Loucy (cell line): ENCODE data around the gene FSTL4.

Experiments
- H2AFZ ChIP-seq: fragments of 200-600 bp; sonication (generic); 2 replicates; pipeline ENCODE4 v1.6.0; 2016; ENCODE audit warnings: antibody characterized with exemption, mild to moderate bottlenecking, low read length, moderate library complexity
- H3F3A ChIP-seq: fragments of 200-600 bp; 2 replicates; pipeline ENCODE4 v1.6.0; 2016; ENCODE audit warnings: antibody characterized with exemption, low read depth, mild to moderate bottlenecking
- H3K27me3 ChIP-seq: fragments of 200-600 bp; sonication (generic); 2 replicates; pipeline ENCODE4 v1.6.1; 2014; ENCODE audit warnings: low read length, mild to moderate bottlenecking; ENCODE audit not compliant: insufficient read depth, poor library complexity, severe bottlenecking
- H3K36me3 ChIP-seq: fragments of 200-600 bp; sonication (generic); 2 replicates; pipeline ENCODE4 v1.6.1; 2016; ENCODE audit warnings: low read length; ENCODE audit not compliant: insufficient read depth
- H3K4me1 ChIP-seq: fragments of 200-600 bp; sonication (generic); 2 replicates; pipeline ENCODE4 v1.5.1; 2014; ENCODE audit warnings: low read length, mild to moderate bottlenecking; ENCODE audit not compliant: insufficient read depth, poor library complexity, severe bottlenecking
- H3K4me2 ChIP-seq: fragments of 200-600 bp; sonication (generic); 2 replicates; pipeline ENCODE4 v1.6.0; 2014; ENCODE audit warnings: antibody characterized with exemption, low read length, low read depth, mild to moderate bottlenecking; ENCODE audit not compliant: poor library complexity, severe bottlenecking
- H3K4me3 ChIP-seq: fragments of 200-600 bp; sonication (generic); 2 replicates; pipeline ENCODE4 v1.5.1; 2014; ENCODE audit warnings: low read length, mild to moderate bottlenecking, mixed read lengths; ENCODE audit not compliant: poor library complexity, severe bottlenecking
- H3K79me2 ChIP-seq: fragments of 200-600 bp; sonication (generic); 2 replicates; pipeline ENCODE4 v1.6.1; 2014; ENCODE audit warnings: low read length; ENCODE audit not compliant: insufficient read depth
- H3K9ac ChIP-seq: fragments of 200-600 bp; sonication (generic); 2 replicates; pipeline ENCODE4 v1.6.0; 2014; ENCODE audit warnings: mild to moderate bottlenecking, low read depth, low read length, moderate library complexity; ENCODE audit not compliant: poor library complexity, severe bottlenecking
- H3K9me2 ChIP-seq: fragments of 200-600 bp; sonication (generic); replicated peaks from 2 replicates; pipeline ENCODE4 v1.6.1; 2016; ENCODE audit warnings: low read depth, low read length, mixed read lengths
- H3K9me3 ChIP-seq: fragments of 200-600 bp; sonication (generic); 2 replicates; pipeline ENCODE4 v1.6.1; 2014; ENCODE audit warnings: mild to moderate bottlenecking, antibody characterized with exemption, low read length, low read depth; ENCODE audit not compliant: insufficient read depth
- H4K20me1 ChIP-seq: fragments of 200-600 bp; sonication (generic); 2 replicates; pipeline ENCODE4 v1.6.0; 2014; ENCODE audit warnings: antibody characterized with exemption, low read length, mild to moderate bottlenecking; ENCODE audit not compliant: insufficient read depth, poor library complexity, severe bottlenecking
- CTCF ChIP-seq: fragments of 200-600 bp; sonication (generic); conservative IDR thresholded peaks from 2 replicates; pipeline ENCODE4 v1.5.1; 2014; ENCODE audit warnings: mild to moderate bottlenecking, antibody characterized with exemption, low read length
- EZH2phosphoT487 ChIP-seq: fragments of 200-600 bp; IDR thresholded peaks from 2 replicates; pipeline ENCODE4 v1.6.1; 2018; ENCODE audit warnings: antibody characterized with exemption, mild to moderate bottlenecking, moderate library complexity, borderline replicate concordance

Gene FSTL4

GRCh38 chr5:133331941-133332340 is 280.4 kb downstream of the FSTL4 start:
- H3K27me3 ChIP-seq = no peaks in the 10 kb centered on the region
- peaks cover 7% of the 10 kb centered on the region for H3K4me1 ChIP-seq
- TF ChIP-seq CTCF (no peak), EZH2phosphoT487 (no peak)
- no peak overlapping the region for H3K4me3 ChIP-seq
- no peaks in the 10 kb centered on the region for H3K36me3 ChIP-seq
- no peaks in the 10 kb centered on the region for H3K9me3 ChIP-seq
- no peak overlapping the region for H3K9ac ChIP-seq
- H4K20me1 ChIP-seq = no peaks in the 10 kb centered on the region
- no peak overlapping the region for H3K4me2 ChIP-seq
- H2AFZ ChIP-seq = no peak overlapping the region
- no peaks in the 10 kb centered on the region for H3F3A ChIP-seq
- no peaks in the 10 kb centered on the region for H3K9me2 ChIP-seq
- no peaks in the 10 kb centered on the region for H3K79me2 ChIP-seq

- no peaks in the 10 kb centered on the region for H4K20me1 ChIP-seq
- TF ChIP-seq EZH2phosphoT487 = no peak
- H3K4me2 ChIP-seq = no peak overlapping the region
- H3K4me1 ChIP-seq = no peaks in the 10 kb centered on the region
- H3K9me3 ChIP-seq = no peaks in the 10 kb centered on the region
- no peak overlapping the region for H3K4me3 ChIP-seq
- no peaks in the 10 kb centered on the region for H3K36me3 ChIP-seq
- H3K9me2 ChIP-seq = no peaks in the 10 kb centered on the region
- H2AFZ ChIP-seq = no peak overlapping the region
- no peaks in the 10 kb centered on the region for H3K27me3 ChIP-seq
- H3F3A ChIP-seq = no peaks in the 10 kb centered on the region
- H3K79me2 ChIP-seq = no peaks in the 10 kb centered on the region
- no peak overlapping the region for H3K9ac ChIP-seq
These were observed 281.4 kb downstream of the FSTL4 start for GRCh38 chr5:133330956-133331355.

- no peak overlapping the region for H2AFZ ChIP-seq
- H3K9ac ChIP-seq = no peak overlapping the region
- H3K27me3 ChIP-seq = no peaks in the 10 kb centered on the region
- no peaks in the 10 kb centered on the region for H3F3A ChIP-seq
- H3K36me3 ChIP-seq = no peaks in the 10 kb centered on the region
- no peaks in the 10 kb centered on the region for H3K79me2 ChIP-seq
- TF ChIP-seq CTCF = no peak
- no peak for TF ChIP-seq EZH2phosphoT487
- H3K9me2 ChIP-seq = no peaks in the 10 kb centered on the region
- H3K4me3 ChIP-seq = no peak overlapping the region
- H3K4me1 ChIP-seq = no peaks in the 10 kb centered on the region
- no peaks in the 10 kb centered on the region for H3K9me3 ChIP-seq
- no peaks in the 10 kb centered on the region for H4K20me1 ChIP-seq
- no peak overlapping the region for H3K4me2 ChIP-seq
These were observed 283.5 kb downstream of the FSTL4 start for GRCh38 chr5:133328800-133329199.

- Histone ChIP-seq H2AFZ (no peak overlapping the region), H3K79me2 (no peaks in the 10 kb centered on the region), H3K4me3 (no peak overlapping the region), H3K9ac (no peak overlapping the region), H3K9me3 (no peaks in the 10 kb centered on the region), H3F3A (no peaks in the 10 kb centered on the region), H3K27me3 (no peaks in the 10 kb centered on the region), H3K4me2 (no peak overlapping the region), H3K4me1 (no peaks in the 10 kb centered on the region), H4K20me1 (no peaks in the 10 kb centered on the region), H3K36me3 (no peaks in the 10 kb centered on the region), H3K9me2 (no peaks in the 10 kb centered on the region)
- no peak for TF ChIP-seq CTCF
- TF ChIP-seq EZH2phosphoT487 = no peak
These were observed 284.4 kb downstream of the FSTL4 start for GRCh38 chr5:133327946-133328401.
